Omental fat pad (tissue), 4 donors: ENCODE measurements around the gene EEPD1. TPM values are rescaled to one million over a fixed set of nuclear protein-coding genes. Genes with fewer than 3 reads are reported as not detected.
"Not testable (repeated sequence)": the region's sequence is repeated elsewhere in the genome, so short reads cannot be mapped to it uniquely, and the experiment has no call there.

ENCODE experiments used
- ATAC-seq: fragments of 150-250 bp; one replicate; pipeline ENCODE4 v1.9.1; 2016; ENCODE audit warnings: mild to moderate bottlenecking, moderate library complexity; ENCODE audit not compliant: low FRiP score
- DNase-seq: peaks from one replicate; pipeline ENCODE4 v3.0.0-alpha.2; 2019; ENCODE audit warnings: low spot score
- total RNA-seq, 4 donors: library from RNA; depleted of rRNA; stranded (reverse); fragments of >200 nt; gene quantifications; one replicate each; pipeline ENCODE4 v1.1.0, GENCODE V29; 2016
- TF ChIP-seq, protein P1 (sequence below), 3 donors: fragments of 450-650 bp; IDR thresholded peaks; one replicate each; pipeline ENCODE4 v1.5.1; 2016 to 2017; ENCODE audit warnings: antibody characterized with exemption in 3 of 3, mild to moderate bottlenecking in 3 of 3, moderate library complexity in 2 of 3

The EEPD1 gene
- 10 to 100 TPM in 3 of 4 donors, 1 to 10 TPM in 1; 6.5 to 23.0 (median 20.1) TPM for total RNA-seq

- DNase-seq, result peak; percentile 99
- ATAC-seq, result peak; percentile 99
- TF ChIP-seq, protein P1, sequence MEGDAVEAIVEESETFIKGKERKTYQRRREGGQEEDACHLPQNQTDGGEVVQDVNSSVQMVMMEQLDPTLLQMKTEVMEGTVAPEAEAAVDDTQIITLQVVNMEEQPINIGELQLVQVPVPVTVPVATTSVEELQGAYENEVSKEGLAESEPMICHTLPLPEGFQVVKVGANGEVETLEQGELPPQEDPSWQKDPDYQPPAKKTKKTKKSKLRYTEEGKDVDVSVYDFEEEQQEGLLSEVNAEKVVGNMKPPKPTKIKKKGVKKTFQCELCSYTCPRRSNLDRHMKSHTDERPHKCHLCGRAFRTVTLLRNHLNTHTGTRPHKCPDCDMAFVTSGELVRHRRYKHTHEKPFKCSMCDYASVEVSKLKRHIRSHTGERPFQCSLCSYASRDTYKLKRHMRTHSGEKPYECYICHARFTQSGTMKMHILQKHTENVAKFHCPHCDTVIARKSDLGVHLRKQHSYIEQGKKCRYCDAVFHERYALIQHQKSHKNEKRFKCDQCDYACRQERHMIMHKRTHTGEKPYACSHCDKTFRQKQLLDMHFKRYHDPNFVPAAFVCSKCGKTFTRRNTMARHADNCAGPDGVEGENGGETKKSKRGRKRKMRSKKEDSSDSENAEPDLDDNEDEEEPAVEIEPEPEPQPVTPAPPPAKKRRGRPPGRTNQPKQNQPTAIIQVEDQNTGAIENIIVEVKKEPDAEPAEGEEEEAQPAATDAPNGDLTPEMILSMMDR (IDR thresholded peaks at IDR 0.05), result no peak
These were observed at the start of gene EEPD1 for GRCh38 chr7:36152756-36153570. TSS of gene EEPD1 (plus strand) at chr7:36153254. CDS start at chr7:36154325, 1,071 bp downstream.

DNA sequence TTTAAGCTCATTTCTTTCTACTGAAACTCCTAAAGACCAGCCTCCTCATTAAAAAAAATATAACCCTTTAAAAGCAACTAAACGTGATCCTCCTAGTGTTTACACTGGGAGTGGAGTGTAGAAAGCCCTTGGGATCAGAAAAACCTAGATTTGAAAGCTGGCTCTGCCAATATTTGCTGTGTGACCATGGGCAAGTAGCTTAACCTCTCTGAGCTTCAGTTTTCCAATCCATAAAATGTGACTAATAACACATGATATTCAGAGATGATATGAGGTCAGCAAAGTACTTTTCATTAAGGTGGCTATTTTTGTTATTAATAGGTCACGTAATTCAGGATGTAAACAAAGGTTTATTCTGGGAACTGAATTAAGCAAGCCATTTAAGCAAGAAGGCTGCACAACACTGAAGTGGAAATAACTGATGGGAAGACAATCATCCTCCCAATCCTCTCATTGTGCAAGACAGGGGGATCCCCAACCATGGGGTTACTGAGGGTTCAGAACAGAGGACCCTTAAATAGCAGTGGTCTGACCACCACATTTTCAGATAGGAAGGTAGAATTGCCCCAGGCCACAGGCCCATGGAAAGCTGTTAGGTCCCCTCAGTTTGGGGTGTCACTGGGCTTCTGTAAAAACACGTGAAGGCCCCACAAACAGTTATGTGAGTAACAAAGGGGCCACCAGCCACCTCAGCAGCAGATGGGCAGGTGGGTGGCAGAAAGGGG, 49.1 kb upstream of the EEPD1 start:
- no peak for DNase-seq
- no peak for ATAC-seq
- TF ChIP-seq, protein P1 (IDR thresholded peaks at IDR 0.05), result no peak

- not testable (repeated sequence) for ATAC-seq, DNase-seq
These were observed 45.8 kb upstream of the EEPD1 start for GRCh38 chr7:36106972-36107908.

- ATAC-seq, result no peak
These were observed 45.0 kb upstream of the EEPD1 start for GRCh38 chr7:36107926-36108631.

GRCh38 chr7:36109013-36109627, 43.9 kb upstream of the EEPD1 start:
- DNase-seq (no peak), ATAC-seq (no peak)
- TF ChIP-seq, protein P1 (IDR thresholded peaks at IDR 0.05), result no peak

More at GRCh38 chr7:36107926-36108631, 45.0 kb upstream of the EEPD1 start:
- TF ChIP-seq, protein P1 (IDR thresholded peaks at IDR 0.05), result no peak
- no peak for DNase-seq

GRCh38 chr7:36110584-36110983, 42.5 kb upstream of the EEPD1 start:
- ATAC-seq (no peak), DNase-seq (no peak)
- TF ChIP-seq, protein P1 (IDR thresholded peaks at IDR 0.05), result no peak
